Stimulated activated CD8-positive, alpha-beta memory T cell treated with anti-CD3 and anti-CD28 coated beads, Interleukin-12 subunit alpha, Interleukin-12 subunit beta, amount 100 ng/mL, for 4 hours (primary cell): ENCODE measurements around the gene KLHL7.
"Not testable (repeated sequence)": the region's sequence is repeated elsewhere in the genome, so short reads cannot be mapped to it uniquely, and the experiment has no call there.

Experiments
- DNase-seq: peaks from one replicate; pipeline ENCODE4 v3.0.0-alpha.2; 2020; ENCODE audit warnings: low read depth

The KLHL7 gene

DNA sequence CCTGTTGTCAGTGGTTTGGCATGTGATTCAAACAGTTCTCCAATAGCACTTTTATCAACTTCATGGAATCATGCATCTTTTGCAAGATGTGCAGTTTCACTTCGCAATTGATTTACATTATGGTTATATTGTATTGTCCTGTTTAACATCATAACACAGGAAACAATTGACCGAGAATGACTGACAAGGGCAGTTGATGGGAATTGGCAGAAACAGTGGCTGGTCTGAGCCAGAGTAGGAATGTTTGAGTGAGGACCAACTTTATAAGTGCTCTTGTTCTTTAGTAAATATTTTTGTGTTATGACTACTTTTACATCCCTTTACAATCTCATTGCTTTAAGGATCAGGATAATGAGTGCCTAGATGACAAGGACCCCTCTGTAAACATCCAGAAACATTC lies 2.2 kb downstream of the KLHL7 start:
- DNase-seq: no peak

DNA sequence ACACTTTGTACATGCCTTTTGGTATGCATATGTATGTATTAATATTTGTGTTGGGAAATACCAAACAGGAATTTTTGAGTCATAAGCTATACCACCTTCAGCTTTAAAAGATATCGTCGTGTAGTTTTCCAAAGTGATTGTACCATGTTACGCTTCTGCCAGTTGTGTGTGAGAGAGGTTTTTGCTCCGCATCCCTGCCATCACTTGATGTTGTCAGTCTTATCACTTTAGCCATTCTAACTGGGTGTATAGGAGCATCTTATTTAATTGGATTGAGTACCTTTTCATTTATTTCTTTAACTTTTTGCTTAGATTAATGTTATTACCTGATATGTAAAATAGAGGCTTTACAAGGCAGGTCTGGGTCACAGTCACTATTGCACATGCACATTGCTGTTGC lies 3.4 kb downstream of the KLHL7 start:
- DNase-seq: no peak

DNA sequence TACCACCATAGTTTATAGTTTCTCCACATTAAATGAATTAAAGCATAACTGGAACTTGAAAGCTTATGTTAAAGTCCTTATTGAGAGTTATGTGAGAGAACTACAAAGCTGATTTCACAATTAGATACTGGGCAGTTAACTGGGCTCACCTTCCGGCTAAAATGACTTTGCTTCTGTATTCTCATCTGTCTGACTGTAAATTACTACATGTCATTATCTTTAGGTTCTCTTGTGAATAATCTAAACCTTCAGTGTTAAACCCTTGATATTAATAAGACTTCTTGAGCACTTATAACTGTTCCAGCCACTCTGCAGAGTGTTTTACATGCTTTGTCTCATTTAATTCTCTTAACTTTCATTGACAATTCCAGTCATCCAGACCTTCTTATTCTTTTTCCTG lies 3.9 kb downstream of the KLHL7 start:
- no peak for DNase-seq

DNA sequence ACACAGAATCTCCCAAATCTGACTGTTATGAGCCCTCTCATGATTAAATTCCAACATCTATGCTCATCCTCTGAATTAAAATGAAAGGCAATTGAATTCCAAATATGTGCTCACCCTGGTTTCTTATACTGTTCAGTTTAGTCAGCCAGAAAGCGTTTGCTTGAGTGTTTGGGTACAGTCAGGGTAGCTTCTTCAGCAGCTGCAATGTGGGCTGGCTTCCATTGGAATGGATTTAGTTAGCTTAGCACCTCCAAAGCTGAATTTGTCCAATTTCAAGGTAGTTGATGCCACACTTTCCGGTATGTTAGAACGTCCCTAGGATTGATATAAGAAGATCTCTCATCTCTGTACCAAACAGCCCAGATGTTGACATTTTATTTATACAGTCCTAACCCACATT lies 9.3 kb downstream of the KLHL7 start:
- DNase-seq: no peak

DNA sequence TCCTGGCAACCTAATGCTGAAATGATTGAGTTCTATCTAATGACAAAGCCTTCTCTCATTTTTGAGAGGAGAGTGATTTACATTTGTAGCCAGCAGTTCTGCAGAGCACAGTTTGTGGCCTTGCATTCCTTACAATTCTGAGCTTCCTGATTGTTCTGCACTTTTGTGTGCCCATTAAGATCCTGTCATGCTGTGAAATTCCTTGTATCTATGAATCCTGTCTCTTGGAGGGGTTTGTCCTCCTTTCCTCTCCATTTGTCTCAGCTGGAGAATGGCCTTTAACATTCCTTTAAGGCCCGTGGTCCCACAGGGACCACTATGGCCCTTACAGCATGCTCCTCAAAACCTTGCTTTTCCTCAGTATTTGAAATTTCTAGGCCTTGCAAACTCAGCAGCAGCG lies 10.4 kb downstream of the KLHL7 start:
- DNase-seq: no peak

DNA sequence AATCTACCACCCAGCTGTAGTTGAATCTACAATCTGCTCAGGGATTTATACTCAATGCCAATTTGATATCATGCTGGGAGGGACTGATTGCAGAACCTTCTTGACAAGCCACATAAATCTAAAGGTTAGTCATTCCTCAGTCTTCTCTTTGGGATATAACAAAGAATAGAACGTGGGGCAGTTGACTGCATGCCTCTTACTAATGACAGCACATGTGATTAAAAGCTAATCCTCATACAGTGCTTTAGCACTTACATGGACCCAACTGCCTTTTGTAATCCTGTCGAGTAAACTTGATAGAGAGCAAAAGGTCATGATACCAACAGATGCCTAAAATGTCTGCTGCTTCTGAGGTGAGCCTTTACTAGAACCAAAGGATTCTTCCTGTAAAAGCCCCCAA lies 12.3 kb downstream of the KLHL7 start:
- no peak for DNase-seq

DNA sequence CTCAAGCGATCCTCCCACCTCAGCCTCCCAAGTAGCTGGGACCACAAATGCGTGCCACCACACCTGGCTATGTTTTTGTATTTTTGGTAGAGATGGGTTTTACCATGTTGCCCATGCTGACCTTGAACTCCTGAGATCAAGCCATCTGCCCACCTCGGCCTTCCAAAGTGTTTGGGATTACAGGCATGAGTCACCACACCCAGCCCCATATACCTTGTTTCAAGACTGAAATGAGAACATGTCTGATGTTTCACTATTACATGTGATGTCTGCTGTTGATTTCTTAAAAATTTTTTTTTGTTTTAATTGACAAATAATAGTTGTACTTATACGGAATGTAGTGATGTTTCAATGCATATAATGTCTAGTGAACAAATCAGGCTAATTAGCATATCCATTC lies 14.5 kb downstream of the KLHL7 start:
- DNase-seq: no peak

DNA sequence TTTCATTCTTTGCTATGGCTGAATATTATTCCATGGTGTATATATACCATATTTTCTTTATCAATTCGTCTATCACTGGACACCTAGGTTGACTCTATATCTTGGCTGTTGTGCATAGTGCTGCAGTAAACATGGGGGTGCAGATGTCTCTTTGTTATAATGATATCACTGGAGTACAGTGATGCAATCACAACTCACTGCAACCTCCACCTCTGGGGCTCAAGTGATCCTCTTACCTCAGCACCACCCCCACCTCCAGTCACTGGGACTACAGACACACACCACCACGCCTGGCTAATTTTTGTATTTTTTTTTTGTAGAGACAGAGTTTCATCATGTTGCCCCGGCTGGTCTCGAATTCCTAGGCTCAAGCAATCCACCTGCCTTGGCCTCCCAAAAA lies 15.6 kb downstream of the KLHL7 start:
- no peak for DNase-seq

DNA sequence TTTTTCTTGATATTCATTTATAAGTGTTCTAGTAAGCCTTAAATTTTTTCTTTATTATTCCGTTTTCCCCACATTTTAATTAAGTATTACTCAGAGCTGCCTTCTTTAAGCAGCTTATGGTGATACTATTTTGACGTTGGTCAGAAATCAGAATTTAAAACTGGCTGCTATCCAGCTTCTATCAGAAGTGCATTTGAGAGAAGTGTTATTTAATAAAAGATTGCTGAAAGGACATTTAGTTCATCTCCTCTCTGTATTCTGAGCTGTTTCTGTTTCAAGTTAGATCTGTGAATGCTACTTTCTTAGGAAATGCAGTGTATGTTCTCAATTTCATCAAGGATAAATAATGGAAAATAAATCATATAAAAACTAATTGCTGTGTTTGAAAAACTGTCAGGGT lies 17.4 kb downstream of the KLHL7 start:
- no peak for DNase-seq

DNA sequence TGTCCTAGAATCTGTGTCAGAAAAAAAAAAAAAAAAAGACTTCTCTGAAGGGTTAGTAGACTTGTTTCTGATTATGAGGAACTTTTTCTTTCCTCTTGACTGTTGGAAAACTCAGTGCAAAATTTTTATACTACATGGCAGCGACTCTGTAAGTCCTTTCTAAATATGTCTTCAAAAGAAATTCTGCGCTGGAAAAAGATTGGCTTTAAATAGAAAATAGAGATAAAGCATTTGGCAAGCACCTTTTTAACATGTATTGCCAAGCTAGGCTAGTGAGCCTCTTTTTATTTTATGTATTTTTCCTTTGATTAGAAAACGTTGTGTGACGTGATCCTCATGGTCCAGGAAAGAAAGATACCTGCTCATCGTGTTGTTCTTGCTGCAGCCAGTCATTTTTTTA lies 17.9 kb downstream of the KLHL7 start:
- DNase-seq: no peak

DNA sequence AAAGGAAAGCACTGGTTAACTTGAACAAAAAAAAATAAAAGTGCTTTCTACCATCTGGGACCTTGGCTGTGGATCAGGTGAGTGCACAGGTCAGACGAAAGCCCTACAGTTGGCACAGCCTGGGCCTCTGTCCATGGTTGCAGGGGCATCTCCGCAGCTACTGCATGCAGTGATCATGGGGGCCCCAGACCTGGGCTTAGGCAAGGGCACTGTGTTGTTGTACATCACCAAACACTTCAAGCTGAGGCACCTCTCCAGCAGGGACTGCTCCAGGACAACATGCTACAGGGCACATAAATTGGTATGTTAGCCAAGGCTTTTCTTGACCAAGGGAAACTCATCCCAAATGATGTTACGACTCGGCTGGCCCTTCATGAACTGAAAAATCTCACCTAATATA lies 23.5 kb downstream of the KLHL7 start:
- no peak for DNase-seq

DNA sequence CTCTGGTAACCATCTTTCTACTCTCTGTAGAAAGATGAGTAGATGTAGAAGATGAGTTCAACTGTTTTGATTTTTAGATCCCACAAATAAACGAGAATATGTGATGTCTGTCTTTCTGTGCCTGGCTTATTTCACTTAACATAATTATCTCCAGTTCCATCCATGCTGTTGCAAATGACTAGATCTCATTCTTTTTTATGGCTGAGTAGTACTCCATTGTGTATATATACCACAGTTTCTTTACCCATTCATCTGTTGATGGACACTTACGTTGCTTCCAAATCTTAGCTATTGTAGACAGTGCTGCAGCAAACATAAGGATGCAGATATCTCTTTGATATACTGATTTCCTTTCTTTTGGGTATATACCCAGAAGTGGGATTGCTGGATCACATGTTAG lies 26.2 kb downstream of the KLHL7 start:
- not testable (repeated sequence) for DNase-seq

DNA sequence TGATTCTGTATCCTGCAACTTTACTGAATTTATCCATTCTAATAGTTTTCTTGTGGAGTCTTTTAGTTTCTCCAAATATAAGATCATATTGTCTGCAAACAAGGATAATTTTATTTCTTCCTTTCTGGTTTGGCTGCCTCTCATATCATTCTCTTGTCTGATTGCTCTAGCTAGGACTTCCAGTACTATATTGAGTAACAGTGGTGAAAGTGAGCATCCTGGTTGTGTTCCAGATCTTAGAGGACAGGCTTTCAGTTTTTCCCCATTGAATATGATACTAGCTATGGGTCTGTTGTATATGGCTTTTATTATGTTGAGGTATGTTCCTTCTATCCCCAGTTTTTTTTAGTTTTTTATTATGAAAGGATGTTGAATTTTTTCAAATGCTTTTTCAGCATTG lies 28.2 kb downstream of the KLHL7 start:
- DNase-seq: no peak

DNA sequence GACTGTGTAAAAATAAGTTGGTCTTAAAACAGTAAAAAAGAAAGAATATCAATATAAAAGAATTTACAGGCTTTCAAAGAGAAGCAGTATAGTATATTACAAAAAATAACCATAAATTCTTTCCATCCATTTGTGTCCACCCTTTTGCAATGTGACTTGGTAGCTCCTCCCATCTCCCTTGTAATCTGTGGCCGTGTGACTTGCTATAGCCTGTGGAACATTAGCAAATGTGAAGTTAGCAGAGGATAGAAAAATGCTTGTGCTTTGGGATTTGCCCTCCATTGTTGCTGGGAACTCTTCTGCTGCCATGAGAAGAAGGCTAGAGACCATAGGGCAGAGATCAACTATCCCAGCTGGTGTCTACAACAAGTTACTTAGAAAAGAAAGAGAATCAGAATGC lies 30.2 kb downstream of the KLHL7 start:
- DNase-seq: no peak

DNA sequence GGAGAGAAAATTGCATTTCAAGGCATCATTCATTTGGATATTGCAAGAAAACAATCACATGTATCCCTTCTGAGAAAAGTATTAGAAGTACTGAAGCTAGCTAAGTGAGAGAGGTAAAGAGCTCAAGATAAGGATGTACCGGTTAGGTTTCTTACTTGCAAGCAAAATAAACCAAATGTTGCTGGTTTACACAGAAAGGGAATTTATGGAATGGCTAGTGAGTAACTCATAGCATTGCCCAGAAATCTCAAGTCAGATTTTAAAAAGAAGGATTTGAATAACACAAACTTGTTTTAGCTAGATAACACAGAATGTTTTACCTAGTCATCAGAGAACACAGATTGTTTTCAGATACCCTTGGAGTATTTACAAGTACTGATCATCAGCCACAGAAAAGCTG lies 30.6 kb downstream of the KLHL7 start:
- DNase-seq: no peak

DNA sequence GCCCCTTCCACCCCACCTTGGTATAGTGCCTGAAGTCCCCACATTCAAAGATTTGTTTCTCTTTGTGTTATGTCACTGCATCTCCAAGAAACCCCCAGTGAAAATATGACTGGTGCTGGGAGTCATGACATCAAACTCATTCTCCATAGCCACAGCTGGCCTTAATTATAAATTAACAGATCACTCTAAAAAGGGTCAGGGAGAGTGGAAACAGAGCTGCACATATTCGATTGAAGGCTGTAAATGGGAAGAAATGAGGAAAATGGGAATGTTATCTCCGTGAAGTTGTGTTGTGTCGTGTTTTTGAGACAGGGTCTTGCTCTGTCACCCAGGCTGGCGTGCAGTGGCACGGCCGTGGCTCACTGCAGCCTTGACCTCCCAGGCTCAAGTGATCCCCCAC lies 52.1 kb downstream of the KLHL7 start:
- no peak for DNase-seq

DNA sequence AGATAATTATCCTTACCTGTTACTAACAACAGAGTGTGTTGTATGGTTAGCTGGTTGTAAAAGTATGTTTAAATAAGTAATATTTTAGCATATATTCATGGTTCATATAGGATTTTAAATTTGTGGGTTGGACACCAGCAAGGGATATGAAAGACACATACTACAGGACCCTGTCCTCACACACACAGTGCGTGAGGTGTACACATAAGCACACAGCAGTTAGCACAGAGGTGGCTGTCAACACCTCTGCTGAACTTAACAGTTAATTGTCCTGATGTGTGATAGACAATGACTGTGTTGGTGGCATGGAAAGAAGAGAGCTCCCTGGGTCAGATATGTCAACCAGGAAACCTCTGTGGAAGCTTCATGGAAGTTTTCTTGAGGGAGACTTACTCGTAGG lies 53.0 kb downstream of the KLHL7 start:
- no peak for DNase-seq

DNA sequence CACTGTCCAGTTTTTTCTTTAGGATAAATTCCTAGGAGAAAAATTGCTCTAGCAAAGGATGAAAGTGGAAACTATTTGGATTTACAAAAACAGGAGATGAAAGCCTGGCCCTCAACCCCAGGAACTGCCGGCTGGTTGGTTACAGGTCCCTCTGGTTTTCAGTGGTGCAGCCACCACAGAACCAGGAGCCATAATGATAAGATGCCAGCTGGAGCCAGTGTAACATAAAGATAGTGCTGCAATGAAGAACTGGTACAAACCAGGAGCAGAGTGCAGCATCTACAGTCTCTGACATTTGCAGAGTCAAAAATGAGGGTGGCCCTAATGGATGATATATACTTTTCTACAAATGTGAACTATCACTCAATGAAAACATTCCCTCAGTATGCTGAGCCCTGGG lies 55.9 kb downstream of the KLHL7 start:
- no peak for DNase-seq

DNA sequence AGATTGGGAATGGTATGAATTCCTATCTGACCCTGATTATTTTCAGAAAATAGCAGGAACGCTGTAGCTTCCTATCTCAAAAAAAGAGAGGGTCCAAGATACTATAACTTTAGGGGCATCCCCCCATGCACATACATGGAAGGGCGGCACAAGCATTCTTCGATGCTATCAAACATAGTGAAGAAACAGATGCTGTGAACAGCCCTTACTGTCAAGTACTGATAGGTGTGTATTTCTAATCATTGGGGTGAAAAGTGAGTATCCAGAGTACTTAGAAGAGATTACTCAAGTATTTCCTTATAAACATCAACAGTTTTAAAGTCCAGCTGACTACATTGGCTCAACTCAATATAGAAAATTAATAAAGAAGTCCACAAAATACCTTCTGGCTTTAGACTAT lies 59.3 kb downstream of the KLHL7 start:
- DNase-seq: no peak

DNA sequence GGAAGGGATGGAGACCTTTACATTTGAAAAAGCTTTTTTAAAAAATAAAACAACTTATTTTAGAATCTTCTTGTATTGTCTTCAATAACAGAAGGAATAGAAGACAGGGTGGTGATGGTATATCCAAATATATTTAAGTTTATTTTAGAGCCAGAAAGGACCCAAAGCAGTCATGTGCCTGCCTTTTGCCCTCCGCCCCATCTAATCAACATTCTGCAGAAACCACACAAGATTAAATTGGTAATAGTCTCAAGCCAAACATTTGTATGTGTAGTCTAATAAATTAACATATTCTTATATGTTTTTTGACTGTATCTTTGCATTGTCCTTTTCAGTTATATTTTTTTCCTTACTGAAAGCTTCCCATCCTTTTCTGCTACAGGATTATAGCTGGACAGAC lies 59.7 kb downstream of the KLHL7 start:
- DNase-seq: no peak

DNA sequence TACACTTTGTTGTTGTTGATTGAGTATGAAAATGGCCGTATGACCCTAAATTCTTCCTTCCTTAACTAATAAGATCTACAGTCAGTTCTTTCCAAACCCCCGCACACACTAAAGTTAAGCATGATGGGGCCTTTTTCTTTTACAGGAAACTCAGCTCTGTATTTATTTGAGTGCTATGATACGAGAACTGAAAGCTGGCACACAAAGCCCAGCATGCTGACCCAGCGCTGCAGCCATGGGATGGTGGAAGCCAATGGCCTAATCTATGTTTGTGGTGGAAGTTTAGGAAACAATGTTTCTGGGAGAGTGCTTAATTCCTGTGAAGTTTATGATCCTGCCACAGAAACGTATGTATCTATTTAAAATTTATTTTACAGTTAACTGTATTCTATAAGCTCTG lies 62.1 kb downstream of the KLHL7 start:
- DNase-seq: no peak

DNA sequence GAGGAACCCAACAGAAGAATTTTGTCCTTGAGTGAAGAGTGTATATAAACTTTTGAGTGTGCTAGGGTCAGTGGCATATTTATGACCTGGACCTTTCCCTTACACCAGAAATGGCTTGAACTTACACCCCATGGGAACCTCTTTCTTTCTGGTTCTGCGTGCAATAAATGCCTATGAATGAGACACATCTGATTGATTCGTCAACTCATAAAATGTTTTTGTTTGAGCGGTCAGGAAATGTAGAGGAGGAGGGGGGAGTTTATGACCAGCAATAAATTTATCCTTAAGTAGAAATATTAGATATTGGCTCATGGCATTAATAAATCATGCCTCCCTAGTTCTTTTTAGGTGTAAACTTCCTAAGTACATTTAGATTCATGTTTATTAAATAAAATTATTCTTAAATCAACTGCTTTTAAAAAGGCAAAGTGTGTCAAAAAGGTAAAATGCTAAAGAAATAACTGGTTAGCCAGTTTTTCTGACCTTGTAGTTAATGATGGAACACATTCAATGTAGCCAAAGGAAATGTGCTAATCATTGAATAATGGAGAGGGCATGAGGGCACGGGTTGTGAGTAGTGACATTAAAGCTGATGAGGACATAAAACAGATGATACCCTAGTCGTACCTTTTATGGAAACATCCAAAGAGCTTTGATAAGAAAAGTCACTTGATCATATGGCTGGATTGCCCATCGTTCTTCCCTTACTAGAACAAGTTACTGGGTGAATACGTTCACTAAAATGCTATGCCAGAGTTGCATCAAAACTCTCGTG lies 62.7 kb downstream of the KLHL7 start:
- no peak for DNase-seq

DNA sequence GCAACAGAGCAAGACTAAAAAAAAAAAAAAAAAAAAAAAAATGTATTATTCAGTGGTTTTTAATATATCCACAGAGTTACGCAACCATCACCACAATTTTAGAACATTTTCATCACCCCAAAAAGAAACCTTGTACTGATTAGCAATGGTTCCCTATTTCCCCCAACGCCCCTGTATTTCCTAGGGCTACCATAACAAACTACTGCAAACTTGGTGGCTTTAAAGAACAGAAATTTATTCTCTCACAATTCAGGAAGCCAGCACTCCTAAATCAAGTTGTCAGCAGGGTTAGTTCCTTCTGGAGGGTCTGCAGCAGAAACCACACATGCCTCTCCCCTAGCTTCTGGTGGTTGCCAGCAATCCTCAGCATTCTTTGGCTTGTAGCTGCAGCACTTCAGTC lies 70.4 kb downstream of the KLHL7 start:
- no peak for DNase-seq

DNA sequence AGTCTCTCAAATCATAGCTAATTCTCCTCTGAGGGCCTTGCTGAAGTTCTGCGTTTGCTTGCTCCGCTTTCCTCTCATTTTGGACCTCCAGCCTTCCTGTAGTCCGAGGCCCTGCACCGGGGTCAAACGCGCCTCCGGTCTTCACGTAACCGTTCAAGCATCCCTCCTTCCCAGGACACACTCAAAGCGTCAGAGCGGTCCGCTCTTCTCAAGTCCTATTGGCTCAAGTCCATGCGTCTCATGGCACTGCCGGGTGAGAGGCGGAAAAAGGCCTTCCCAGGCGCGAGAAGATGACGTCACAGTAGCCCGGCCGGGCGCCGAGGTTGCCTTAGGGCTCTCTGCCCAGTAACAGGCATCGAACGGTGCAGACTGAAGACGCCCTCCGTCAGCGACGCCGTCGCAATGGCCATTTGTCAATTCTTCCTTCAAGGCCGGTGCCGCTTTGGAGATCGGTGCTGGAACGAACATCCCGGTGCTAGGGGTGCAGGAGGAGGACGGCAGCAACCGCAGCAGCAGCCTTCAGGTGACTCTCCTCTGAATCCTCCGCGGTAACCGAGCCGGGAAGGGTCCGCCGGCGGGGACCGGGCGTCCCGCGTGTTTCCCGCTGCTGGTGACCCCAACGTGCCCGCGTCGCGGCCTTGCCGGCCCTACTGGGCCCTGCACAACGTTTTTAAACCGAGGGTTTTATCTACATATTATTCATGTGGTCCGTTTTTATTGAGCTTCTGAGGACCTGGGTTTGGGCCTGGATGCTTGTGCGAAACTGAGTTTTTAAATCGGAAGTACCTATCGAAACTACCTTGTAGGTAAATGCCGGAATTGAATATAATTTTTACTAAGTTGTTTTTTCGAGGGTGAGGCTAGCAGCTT lies 76.3 kb downstream of the KLHL7 start, which contains the start of gene NUP42:
Gene NUP42 (plus strand): TSS at position 365 of the 870 bp plus-strand sequence. CDS start 38 bp downstream, at position 403.
- peak; percentile 91 for DNase-seq
